Left ventricle myocardium inferior (tissue), 1 donor: ENCODE results near the gene SLC43A2. TPM values are rescaled to one million over a fixed set of nuclear protein-coding genes. Genes with fewer than 3 reads are reported as not detected.
"Not testable (repeated sequence)": the region's sequence is repeated elsewhere in the genome, so short reads cannot be mapped to it uniquely, and the experiment has no call there.

ENCODE experiments used
- DNase-seq: peaks from one replicate; pipeline ENCODE4 v3.0.0-alpha.2; 2020
- H3K27ac ChIP-seq: fragments of 200-600 bp; replicated peaks from 2 replicates; pipeline ENCODE4 v1.8.0; 2021
- H3K27me3 ChIP-seq: fragments of 200-600 bp; 2 replicates; pipeline ENCODE4 v1.8.0; 2021; ENCODE audit warnings: low read depth
- H3K36me3 ChIP-seq: fragments of 200-600 bp; 2 replicates; pipeline ENCODE4 v1.8.0; 2021
- H3K4me1 ChIP-seq: fragments of 200-600 bp; 2 replicates; pipeline ENCODE4 v1.8.0; 2021
- H3K4me3 ChIP-seq: fragments of 200-600 bp; 2 replicates; pipeline ENCODE4 v1.8.0; 2021; ENCODE audit warnings: mild to moderate bottlenecking, moderate library complexity
- H3K9me3 ChIP-seq: fragments of 200-600 bp; replicated peaks from 2 replicates; pipeline ENCODE4 v1.8.0; 2021
- intact Hi-C: fragments of 100-400 bp; cut with micrococcal nuclease; formaldehyde crosslinking; loops from one replicate; pipeline ENCODE4 v1.11.0; 2022
- total RNA-seq: library from RNA; stranded (reverse); fragmentation: NEBNext Ultra II Directional; extraction: Animal tissue kit (Norgen Biotek cat#: 25700); gene quantifications from one replicate; pipeline ENCODE4 v1.2.1, GENCODE V29; 2021
- TF ChIP-seq, protein P1 (sequence below): fragments of 200-600 bp; IDR thresholded peaks from 2 replicates; pipeline ENCODE4 v1.8.0; 2021; ENCODE audit warnings: antibody characterized with exemption, mild to moderate bottlenecking, borderline replicate concordance
- donor health status: DM: no; HTN: yes; CAD: no; lungs with severe emphysema.

SLC43A2 gene
- total RNA-seq, 1 donor from 2014 or later, result 4.0 TPM

DNA sequence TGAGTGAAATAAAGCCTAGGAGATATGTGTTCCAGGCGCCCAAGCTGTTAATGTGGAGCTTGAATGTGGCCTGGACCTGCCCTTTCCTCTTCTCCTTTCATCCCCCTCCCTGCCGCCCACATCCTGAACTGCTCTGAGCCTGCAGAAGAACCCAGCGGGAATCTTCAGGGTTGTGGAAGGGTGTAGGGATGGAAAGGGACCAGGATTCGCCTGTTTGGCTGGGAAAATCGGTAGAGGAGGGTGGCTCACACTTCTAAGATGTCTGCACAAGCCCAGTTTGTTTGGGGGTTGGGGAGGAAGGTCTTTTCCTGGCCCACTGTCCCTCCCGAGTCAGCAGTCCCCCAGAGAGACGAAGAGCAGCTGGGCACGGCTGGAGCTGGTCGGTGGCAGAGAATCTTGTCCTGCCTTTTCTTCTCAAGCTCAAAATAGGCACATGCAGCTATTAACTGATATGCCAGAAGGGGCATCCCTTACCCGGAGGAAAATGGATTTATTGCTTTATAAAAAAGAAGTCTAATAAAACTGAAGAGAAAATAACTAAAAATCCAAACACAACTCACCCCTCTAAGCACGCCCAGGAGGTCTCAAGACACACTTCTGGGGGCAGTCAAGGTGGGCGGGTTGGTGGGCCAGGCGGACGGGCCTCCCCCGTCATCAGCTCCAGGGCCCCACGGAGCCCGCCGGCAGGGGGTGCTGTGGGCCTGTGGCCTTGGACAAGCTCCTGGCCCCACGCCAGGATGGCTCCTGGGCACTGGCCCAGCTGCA lies 54.5 kb downstream of the SLC43A2 start:
- Histone ChIP-seq H3K27me3 (no peaks in the 10 kb centered on the region), H3K4me3 (no peak overlapping the region), H3K9me3 (no peaks in the 10 kb centered on the region), H3K4me1 (peaks cover 43% of the 10 kb centered on the region), H3K36me3 (no peaks in the 10 kb centered on the region), H3K27ac (peak overlapping the region; percentile 73)
- peak; percentile 87 for DNase-seq
- intact Hi-C loops, result loop anchor here (10.0 kb wide), 1 partner anchor 51 kb away; the partner anchor contains the start of gene SLC43A2
- TF ChIP-seq, protein P1, sequence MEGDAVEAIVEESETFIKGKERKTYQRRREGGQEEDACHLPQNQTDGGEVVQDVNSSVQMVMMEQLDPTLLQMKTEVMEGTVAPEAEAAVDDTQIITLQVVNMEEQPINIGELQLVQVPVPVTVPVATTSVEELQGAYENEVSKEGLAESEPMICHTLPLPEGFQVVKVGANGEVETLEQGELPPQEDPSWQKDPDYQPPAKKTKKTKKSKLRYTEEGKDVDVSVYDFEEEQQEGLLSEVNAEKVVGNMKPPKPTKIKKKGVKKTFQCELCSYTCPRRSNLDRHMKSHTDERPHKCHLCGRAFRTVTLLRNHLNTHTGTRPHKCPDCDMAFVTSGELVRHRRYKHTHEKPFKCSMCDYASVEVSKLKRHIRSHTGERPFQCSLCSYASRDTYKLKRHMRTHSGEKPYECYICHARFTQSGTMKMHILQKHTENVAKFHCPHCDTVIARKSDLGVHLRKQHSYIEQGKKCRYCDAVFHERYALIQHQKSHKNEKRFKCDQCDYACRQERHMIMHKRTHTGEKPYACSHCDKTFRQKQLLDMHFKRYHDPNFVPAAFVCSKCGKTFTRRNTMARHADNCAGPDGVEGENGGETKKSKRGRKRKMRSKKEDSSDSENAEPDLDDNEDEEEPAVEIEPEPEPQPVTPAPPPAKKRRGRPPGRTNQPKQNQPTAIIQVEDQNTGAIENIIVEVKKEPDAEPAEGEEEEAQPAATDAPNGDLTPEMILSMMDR, result peak; percentile 98

DNA sequence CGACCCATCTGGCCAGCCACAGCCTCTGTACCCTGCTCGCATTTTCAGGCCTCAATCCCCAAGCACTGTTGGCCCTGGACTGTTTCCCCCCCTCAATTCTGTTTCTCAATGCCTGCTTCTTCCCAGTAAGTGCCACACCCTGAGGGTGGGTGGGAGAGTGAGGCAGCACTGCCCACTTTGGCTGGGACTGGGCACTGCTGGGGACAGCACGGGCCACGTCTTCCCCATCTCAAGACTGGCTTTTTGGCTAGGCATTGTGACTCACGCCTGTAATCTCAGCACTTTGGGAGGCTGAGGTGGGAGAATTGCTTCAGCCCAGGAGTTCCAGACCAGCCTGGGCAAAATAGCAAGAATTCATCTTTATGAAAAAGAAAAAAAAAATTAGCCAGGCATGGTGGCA lies 56.0 kb downstream of the SLC43A2 start:
- H3K4me3 ChIP-seq, H3K36me3 ChIP-seq, H3K27ac ChIP-seq, DNase-seq, H3K9me3 ChIP-seq, H3K27me3 ChIP-seq: not testable (repeated sequence)
- peaks cover 37% of the 10 kb centered on the region for H3K4me1 ChIP-seq
- intact Hi-C loops, result loop anchor here (10.0 kb wide), 1 partner anchor 52 kb away; the partner anchor contains the start of gene SLC43A2

DNA sequence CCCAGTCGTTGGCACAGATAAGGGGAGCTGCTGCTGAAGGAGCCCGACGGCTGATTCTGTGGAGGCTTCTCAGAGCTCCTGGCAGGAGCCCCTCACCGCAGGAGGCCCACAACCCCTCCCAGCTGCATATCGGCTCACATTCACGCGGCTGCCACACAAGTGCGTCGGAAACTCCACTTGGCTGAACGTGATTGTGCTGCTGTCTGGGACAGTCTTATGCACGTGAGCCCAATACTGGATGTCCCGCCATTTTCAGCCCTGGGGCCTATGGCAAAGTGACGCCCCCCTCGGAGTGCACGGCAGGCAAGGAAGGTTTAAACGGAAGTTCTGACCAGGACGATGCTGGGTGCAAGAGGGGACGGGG lies 57.3 kb downstream of the SLC43A2 start:
- H3K27ac ChIP-seq, result no peak overlapping the region
- no peaks in the 10 kb centered on the region for H3K9me3 ChIP-seq
- no peak overlapping the region for H3K4me3 ChIP-seq
- intact Hi-C loops, result loop anchor here (10.0 kb wide), 1 partner anchor 53 kb away; the partner anchor contains the start of gene SLC43A2
- TF ChIP-seq, protein P1, result no peak
- no peaks in the 10 kb centered on the region for H3K36me3 ChIP-seq
- no peak for DNase-seq
- peaks cover 24% of the 10 kb centered on the region for H3K4me1 ChIP-seq
- H3K27me3 ChIP-seq, result no peaks in the 10 kb centered on the region

DNA sequence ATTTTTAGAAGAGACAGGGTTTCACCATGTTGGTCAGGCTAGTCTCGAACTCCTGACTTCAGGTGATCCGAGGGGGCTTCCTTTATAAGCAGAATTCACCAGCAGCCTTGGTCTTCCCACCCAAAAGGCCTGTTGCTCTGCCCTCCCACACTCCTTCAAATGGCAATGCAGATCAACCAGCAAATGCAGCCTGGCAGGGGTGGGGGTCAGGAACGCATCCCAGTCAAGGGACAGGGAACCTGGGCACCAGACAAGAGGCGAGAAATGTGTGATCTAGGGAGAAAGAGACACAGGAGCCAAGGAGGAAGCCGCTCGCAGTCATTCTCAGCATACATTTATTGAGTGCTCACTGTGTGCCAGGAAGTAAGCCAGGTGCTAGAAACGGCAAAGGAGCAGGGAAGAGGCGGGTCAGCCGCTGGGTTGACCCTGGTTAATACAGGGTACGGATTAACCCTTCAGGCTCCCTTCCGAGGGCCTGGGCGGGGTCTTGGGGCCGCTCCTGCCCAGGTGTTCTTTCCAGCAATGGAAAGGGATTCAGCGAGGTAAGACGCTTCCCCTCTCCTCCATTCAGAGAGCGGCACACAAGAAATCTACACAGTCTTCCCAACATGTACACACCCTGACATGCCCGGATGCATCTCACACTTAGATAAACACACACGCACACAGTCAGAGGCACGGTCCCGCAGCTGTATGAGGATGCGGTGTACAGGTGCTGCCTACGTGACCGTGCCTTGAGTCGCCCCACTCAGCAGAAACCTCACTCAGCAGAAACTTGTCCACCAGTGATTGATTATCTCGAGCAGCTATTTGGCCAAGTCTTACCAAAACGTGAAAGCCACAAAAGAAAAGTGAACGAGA lies 59.5 kb downstream of the SLC43A2 start:
- intact Hi-C loops, result no loop called here
- peaks cover 7% of the 10 kb centered on the region for H3K4me1 ChIP-seq
- H3K27ac ChIP-seq, result no peak overlapping the region
- DNase-seq, result no peak
- H3K9me3 ChIP-seq, result no peaks in the 10 kb centered on the region
- TF ChIP-seq, protein P1, result no peak
- no peaks in the 10 kb centered on the region for H3K36me3 ChIP-seq
- H3K27me3 ChIP-seq, result no peaks in the 10 kb centered on the region
- no peak overlapping the region for H3K4me3 ChIP-seq

DNA sequence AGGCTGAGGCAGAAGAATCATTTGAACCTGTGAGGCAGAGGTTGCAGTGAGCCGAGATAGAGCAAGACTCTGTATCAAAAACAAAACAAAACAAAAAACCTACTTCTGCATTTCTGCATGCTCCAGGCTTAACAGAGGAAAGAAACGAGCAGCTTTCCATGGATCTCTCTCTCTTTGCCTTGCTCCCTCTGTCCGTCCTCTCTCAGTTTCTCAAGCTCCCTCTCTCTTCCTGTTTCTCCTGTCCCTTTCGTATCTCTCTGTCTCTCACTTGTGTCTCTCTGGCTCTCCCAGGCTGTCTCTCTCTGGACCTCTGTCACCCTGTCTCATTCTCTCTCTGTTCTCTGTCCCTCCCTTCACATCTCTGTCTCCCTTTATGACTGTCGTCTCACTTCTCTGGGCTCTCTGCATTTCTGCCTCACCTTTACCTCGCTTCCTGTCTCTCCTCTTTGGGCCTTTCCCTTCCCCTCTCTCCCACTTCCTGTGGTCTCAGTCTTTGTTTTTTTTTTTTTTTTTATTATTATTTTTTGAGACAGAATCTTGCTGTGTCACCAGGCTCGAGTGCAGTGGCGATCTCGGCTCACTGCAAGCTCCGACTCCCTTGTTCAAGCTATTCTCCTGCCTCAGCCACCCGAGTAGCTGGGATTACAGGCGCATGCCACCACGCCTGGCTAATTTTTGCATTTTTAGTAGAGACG lies 62.0 kb downstream of the SLC43A2 start:
- TF ChIP-seq, protein P1, result no peak
- peaks cover 10% of the 10 kb centered on the region for H3K4me1 ChIP-seq
- intact Hi-C loops, result no loop called here
- no peaks in the 10 kb centered on the region for H3K36me3 ChIP-seq
- no peak overlapping the region for H3K27ac ChIP-seq
- no peaks in the 10 kb centered on the region for H3K27me3 ChIP-seq
- no peaks in the 10 kb centered on the region for H3K9me3 ChIP-seq
- no peak for DNase-seq
- H3K4me3 ChIP-seq, result no peak overlapping the region
